Fibroblast of skin of left biceps (primary cell): ENCODE data around the gene PIGL.

Experiments used
- DNase-seq, 2 experiments: peaks; one replicate each; pipeline ENCODE4 v3.0.0-alpha.2; 2013; ENCODE audit warnings: low read depth in 2 of 2

Gene PIGL

GRCh38 chr17:16352667-16353316 is 135.8 kb downstream of the PIGL start:
- DNase-seq: no peak

DNA sequence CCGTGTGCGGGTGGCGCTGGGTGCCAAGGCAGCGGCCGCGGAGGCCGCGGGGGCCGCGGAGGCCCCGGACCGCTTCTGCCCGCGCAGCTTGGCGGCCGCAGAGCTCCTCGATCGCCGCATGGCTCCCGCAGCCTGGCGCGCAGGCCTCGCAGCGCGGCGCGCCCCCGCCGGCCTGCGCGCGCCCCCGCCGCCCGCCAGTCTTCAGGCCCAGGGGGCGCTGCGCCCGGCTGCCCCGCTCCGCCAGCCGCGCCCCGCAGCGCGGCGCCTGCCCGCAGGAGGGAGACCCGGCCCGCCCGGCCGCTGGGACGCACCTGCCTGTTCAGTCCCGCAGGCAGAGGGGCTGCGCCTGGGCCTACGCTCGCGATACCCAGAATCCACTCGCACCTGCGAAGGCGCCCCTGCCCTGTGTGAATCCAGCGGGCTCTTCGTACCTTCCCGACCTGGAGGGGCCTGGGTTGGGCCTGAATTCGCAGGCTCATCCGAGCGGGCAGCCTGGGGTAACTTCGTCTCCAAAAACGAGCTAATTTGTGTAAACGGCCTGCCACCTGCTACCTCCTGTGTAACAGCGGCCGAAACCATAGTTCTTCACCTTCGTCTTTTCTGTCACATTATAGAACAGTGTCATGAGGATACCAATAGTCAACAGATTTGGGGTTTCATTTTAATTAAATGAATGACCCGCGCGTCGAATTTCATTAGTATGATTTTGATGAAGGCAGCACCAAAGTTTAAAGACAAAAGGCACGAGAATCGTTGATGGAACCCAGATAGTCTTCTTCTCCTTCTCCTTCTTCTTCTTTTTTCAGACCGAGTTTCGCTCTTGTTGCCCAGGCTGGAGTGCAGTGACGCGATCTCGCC is 136.5 kb downstream of the PIGL start, which contains the start of gene CENPV:
CENPV (minus strand) TSS at position 153 of the 858 bp plus-strand sequence; CDS start at position 120, 33 bp downstream.
- DNase-seq: no peak

DNA sequence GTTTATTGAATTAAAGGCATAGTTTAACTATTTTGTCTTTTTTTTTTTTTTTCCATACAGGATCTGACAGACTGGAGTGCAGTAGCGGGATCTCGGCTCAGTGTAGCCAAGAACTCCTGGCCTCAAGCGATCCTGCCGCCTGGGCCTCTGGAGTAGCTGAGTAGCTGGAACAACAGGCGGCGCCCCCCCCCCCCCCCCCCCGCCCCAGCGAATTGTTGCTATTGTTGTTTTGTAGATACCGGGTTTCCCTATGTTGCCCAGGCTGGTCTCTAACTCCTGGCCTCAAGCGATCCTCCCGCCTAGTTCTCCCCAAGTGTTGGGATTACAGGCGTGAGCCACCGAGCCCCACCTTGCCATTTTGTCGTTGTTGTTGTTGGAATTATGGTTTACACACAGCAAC is 137.6 kb downstream of the PIGL start:
- no peak for DNase-seq

GRCh38 chr17:16358394-16358793 is 141.4 kb downstream of the PIGL start:
- DNase-seq: no peak

DNA sequence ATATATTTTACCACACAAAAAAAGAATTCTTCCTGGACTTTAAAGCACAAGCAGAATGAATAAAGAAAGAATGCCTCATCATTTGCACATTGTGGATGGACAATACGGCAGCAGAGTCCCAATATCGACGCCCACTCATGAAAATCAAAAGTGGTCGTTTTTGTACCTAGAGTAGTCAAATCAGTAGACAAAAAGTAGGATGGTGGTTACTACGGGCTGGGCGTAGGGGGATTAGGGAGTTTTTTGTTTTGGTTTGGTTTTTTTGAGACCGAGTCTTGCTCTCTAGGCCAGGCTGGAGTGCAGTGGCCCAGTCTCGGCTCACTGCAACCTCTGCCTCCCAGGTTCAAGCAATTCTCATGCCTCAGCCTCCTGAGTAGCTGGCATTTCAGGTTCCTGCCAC is 144.9 kb downstream of the PIGL start:
- DNase-seq: no peak

GRCh38 chr17:16363749-16364536 is 146.9 kb downstream of the PIGL start:
- peak in 1 of 2 experiments; percentile 29 for DNase-seq

DNA sequence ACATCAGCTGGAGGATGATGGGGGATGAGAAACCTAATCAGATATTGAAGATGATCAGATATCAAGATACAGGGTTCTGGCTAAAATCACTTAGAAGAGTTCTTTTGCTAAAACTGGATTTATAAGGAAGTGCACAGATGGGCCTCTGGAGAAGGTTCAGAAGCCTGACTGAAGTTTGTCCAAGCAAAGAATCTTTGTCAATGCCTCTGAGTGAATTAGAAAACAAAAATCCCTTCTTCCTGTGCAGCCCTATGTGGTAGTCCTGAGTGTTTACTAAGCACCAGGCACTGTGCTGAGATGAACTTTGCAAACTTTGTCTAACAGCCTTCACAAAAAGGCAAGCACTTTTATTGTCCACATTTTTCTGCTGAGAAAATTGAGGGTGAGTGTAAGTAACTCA is 147.6 kb downstream of the PIGL start:
- DNase-seq: no peak

DNA sequence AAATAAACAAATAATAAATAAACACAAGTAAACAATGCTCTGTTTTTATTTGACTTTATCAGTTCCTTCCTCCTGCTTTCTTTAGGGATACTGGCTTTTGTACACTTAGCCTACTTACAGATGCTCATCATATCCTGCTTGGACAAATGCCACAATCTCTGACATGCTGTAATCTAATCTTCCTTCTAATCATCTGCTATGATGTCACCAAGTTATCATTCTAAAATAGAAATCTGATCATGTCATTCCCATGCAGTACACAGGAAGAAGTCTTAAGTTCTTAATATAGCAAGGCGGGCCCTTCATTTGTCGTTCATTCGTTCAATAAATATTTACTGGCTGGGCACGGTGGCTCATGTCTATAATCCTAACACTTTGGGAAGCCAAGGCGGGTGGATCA is 154.7 kb downstream of the PIGL start:
- peak; percentile 58 to 65 for DNase-seq

- DNase-seq: no peak
These were observed 157.3 kb downstream of the PIGL start for GRCh38 chr17:16374146-16374938.
